Mesenchymal stem cell (in vitro differentiated cells and primary cell): ENCODE data around the gene FEM1B.

Experiments
- DNase-seq: peaks from one replicate; pipeline ENCODE4 v3.0.0-alpha.2; 2013
- H2AFZ ChIP-seq: one replicate; pipeline ENCODE4 v1.6.1; 2013; ENCODE audit warnings: low read depth, mild to moderate bottlenecking, control low read depth, inconsistent platforms, low read length, moderate library complexity
- H2AK5ac ChIP-seq: 2 replicates; pipeline ENCODE4 v1.6.1; 2013; ENCODE audit warnings: low read length, moderate library complexity, mild to moderate bottlenecking, inconsistent platforms; ENCODE audit not compliant: severe bottlenecking
- H2BK120ac ChIP-seq: one replicate; pipeline ENCODE4 v1.6.1; 2013; ENCODE audit warnings: low read depth, mild to moderate bottlenecking, inconsistent platforms, low read length, moderate library complexity
- H2BK12ac ChIP-seq, 2 experiments: one replicate each; pipeline ENCODE4 v1.6.1; 2013; ENCODE audit warnings: inconsistent platforms in 2 of 2, low read length in 2 of 2, mild to moderate bottlenecking in 2 of 2, moderate library complexity in 2 of 2, control low read depth in 1 of 2
- H2BK15ac ChIP-seq: one replicate; pipeline ENCODE4 v1.6.1; 2013; ENCODE audit warnings: mild to moderate bottlenecking, low read depth, inconsistent platforms; ENCODE audit not compliant: poor library complexity, severe bottlenecking
- H2BK5ac ChIP-seq: 2 replicates; pipeline ENCODE4 v1.6.1; 2013; ENCODE audit warnings: low read depth, mild to moderate bottlenecking, low read length, control low read depth, inconsistent platforms; ENCODE audit not compliant: poor library complexity, severe bottlenecking
- H3K14ac ChIP-seq, 2 experiments: one replicate each; pipeline ENCODE4 v1.6.1; 2013; ENCODE audit warnings: inconsistent platforms in 2 of 2, low read length in 2 of 2, control low read depth in 1 of 2, mild to moderate bottlenecking in 1 of 2, moderate library complexity in 1 of 2
- H3K18ac ChIP-seq, 2 experiments: one replicate each; pipeline ENCODE4 v1.6.1; 2013; ENCODE audit warnings: inconsistent platforms in 2 of 2, low read length in 2 of 2, control low read depth in 1 of 2, low read depth in 1 of 2, mild to moderate bottlenecking in 1 of 2
- H3K23ac ChIP-seq, 2 experiments: one replicate each; pipeline ENCODE4 v1.6.1; 2013; ENCODE audit warnings: inconsistent platforms in 2 of 2, low read length in 2 of 2, mild to moderate bottlenecking in 2 of 2, moderate library complexity in 2 of 2, control low read depth in 1 of 2
- H3K27ac ChIP-seq: 2 replicates; pipeline ENCODE4 v1.5.1; 2013; ENCODE audit warnings: mild to moderate bottlenecking, moderate library complexity, low read length, control low read depth, inconsistent platforms; ENCODE audit not compliant: poor library complexity, severe bottlenecking
- H3K27me3 ChIP-seq, 2 experiments: 2 replicates each; pipeline versions ENCODE4 v1.6.1 to v1.7.0; 2013; ENCODE audit warnings: low read length in 2 of 2, mild to moderate bottlenecking in 2 of 2, moderate library complexity in 2 of 2, control low read depth in 1 of 2, inconsistent platforms in 1 of 2; ENCODE audit not compliant: control insufficient read depth in 1 of 2, insufficient read depth in 1 of 2
- H3K36me3 ChIP-seq, 2 experiments: 2 replicates each; pipeline versions ENCODE4 v1.6.1 to v1.7.0; 2013; ENCODE audit warnings: low read length in 2 of 2, control low read depth in 1 of 2, inconsistent platforms in 1 of 2, low read depth in 1 of 2, mild to moderate bottlenecking in 1 of 2; ENCODE audit not compliant: insufficient read depth in 2 of 2, control insufficient read depth in 1 of 2
- H3K4ac ChIP-seq, 2 experiments: one replicate each; pipeline ENCODE4 v1.6.1; 2013; ENCODE audit warnings: inconsistent platforms in 2 of 2, low read length in 2 of 2, mild to moderate bottlenecking in 2 of 2, moderate library complexity in 2 of 2, control low read depth in 1 of 2, low read depth in 1 of 2
- H3K4me1 ChIP-seq: 2 replicates; pipeline ENCODE4 v1.6.1; 2013; ENCODE audit warnings: low read depth, low read length, control low read depth; ENCODE audit not compliant: control insufficient read depth, insufficient read depth
- H3K4me2 ChIP-seq: 2 replicates; pipeline ENCODE4 v1.6.1; 2013; ENCODE audit warnings: low read length, mild to moderate bottlenecking, inconsistent platforms; ENCODE audit not compliant: poor library complexity, severe bottlenecking
- H3K4me3 ChIP-seq, 2 experiments: 2 replicates each; pipeline versions ENCODE4 v1.5.1 to v1.7.0; 2013; ENCODE audit warnings: low read length in 2 of 2, mild to moderate bottlenecking in 2 of 2, control low read depth in 1 of 2, low read depth in 1 of 2; ENCODE audit not compliant: insufficient read depth in 1 of 2
- H3K79me1 ChIP-seq: replicated peaks from 2 replicates; pipeline ENCODE4 v1.6.1; 2013; ENCODE audit warnings: mild to moderate bottlenecking, control low read depth, low read length, inconsistent platforms; ENCODE audit not compliant: poor library complexity, severe bottlenecking
- H3K9ac ChIP-seq: 2 replicates; pipeline ENCODE4 v1.7.0; 2013; ENCODE audit warnings: mild to moderate bottlenecking, low read length, moderate library complexity
- H3K9me3 ChIP-seq: 2 replicates; pipeline ENCODE4 v1.7.0; 2013; ENCODE audit warnings: mild to moderate bottlenecking, low read length; ENCODE audit not compliant: control insufficient read depth
- H4K8ac ChIP-seq: one replicate; pipeline ENCODE4 v1.6.1; 2013; ENCODE audit warnings: inconsistent platforms, mild to moderate bottlenecking, low read length, moderate library complexity
- H4K91ac ChIP-seq: one replicate; pipeline ENCODE4 v1.6.1; 2013; ENCODE audit warnings: mild to moderate bottlenecking, low read length, inconsistent platforms
- WGBS: methylation state at CpG from one replicate; pipeline ENCODE4 v1.1.7; 2013; ENCODE audit warnings: mixed read lengths; 5-methylcytosine and 5-hydroxymethylcytosine counted together

FEM1B gene

DNA sequence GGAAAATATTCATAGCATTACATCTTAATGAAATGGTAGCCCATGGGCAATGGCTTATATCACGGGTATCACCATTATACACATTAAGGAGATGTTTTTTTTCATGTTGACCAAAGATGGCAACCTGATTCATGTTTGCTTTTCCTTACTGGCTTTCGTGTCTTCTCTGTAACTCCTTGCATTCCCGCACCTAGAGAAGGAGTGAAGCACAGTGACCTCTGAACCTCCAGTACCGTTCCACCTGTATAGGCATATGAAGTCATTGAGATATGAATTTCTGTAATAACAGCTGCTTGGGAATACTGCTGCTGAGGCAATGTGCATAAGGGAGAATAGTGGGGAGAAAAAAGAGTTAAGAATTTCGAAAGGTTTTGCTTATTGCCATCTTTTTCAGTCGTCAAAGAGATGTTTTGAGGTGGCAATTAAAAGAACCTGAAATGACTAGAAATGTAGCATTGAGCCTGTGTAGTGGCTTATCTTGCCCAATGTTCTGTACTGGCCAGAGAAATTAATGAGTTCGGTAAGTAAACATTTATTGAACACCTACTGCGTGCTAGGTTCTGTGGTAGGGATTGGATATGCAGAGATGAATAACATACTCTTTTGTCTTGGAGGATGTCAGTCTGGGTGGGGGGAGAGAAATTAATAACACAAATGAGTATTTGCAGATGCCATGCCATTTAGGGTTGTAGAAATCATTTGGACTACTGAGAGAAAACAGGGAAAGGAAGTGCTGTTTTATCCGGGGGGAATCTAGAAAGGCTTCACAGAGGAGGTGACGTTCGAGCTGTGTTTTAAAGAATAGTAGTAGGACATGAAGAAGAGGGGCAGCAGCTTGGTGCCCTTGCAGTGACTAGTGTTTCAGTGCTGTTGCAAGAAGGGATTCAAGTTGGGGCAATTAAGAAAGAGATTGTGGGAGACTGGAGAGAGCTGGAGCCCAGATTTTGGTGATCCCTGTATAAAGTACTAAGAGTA lies 2.5 kb downstream of the FEM1B start:
- DNase-seq = no peak
- Histone ChIP-seq H3K23ac (no peak overlapping the region), H3K27me3 (no peaks in the 10 kb centered on the region), H3K18ac (no peak overlapping the region), H3K4me2 (peak overlapping the region; percentile 70), H2BK5ac (no peak overlapping the region), H2AFZ (no peak overlapping the region), H4K91ac (no peak overlapping the region), H3K36me3 (peaks cover 4 to 22% of the 10 kb centered on the region in 2 experiments), H3K4me3 (peak overlapping the region in 1 of 2 experiments; percentile 98), H2BK15ac (no peak overlapping the region), H3K4ac (no peak overlapping the region), H3K14ac (no peak overlapping the region), H3K9ac (peak overlapping the region; percentile 99), H3K79me1 (peaks cover 8% of the 10 kb centered on the region), H2AK5ac (no peak overlapping the region), H2BK12ac (no peak overlapping the region), H4K8ac (no peak overlapping the region), H3K27ac (no peak overlapping the region), H2BK120ac (no peak overlapping the region), H3K9me3 (no peaks in the 10 kb centered on the region), H3K4me1 (peaks cover 3% of the 10 kb centered on the region)
- WGBS = 58% methylated on average over 11 of the region's 11 CpGs

DNA sequence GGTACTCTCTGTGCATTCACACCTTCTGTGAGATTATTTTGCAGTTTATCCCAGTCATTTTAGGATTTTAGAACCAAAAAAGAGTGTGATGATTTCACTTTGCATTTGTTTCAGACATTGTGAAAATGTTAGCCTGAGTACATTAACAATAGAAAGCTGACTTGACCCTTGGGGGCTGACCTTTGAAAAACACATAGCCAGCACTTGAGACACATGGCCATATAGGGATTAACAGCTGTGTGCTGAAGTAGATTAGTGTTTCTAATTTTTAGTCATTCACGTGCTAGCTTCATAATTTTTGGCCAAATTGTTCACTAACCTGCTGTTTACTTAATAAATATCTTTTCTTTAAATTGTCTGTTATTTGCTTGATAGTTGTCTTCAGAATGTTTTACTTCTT lies 3.5 kb downstream of the FEM1B start:
- no peak overlapping the region for H3K4ac ChIP-seq
- H3K27ac ChIP-seq = no peak overlapping the region
- H3K79me1 ChIP-seq = peaks cover 3% of the 10 kb centered on the region
- no peak overlapping the region for H2BK120ac ChIP-seq
- peaks cover 3% of the 10 kb centered on the region for H3K4me1 ChIP-seq
- no peak for DNase-seq
- no peak overlapping the region for H3K4me2 ChIP-seq
- H3K9ac ChIP-seq = peak overlapping the region; percentile 99
- H2AFZ ChIP-seq = no peak overlapping the region
- no peak overlapping the region for H4K91ac ChIP-seq
- H3K36me3 ChIP-seq = peaks cover 4 to 28% of the 10 kb centered on the region in 2 experiments
- H3K23ac ChIP-seq = no peak overlapping the region
- H3K4me3 ChIP-seq = peak overlapping the region in 1 of 2 experiments; percentile 98
- H3K27me3 ChIP-seq = no peaks in the 10 kb centered on the region
- no peak overlapping the region for H3K14ac ChIP-seq
- no peak overlapping the region for H2BK12ac ChIP-seq
- H3K9me3 ChIP-seq = no peaks in the 10 kb centered on the region
- no CpG with 5 or more reads among the region's 1 CpG for WGBS
- no peak overlapping the region for H4K8ac ChIP-seq
- no peak overlapping the region for H2AK5ac ChIP-seq
- no peak overlapping the region for H3K18ac ChIP-seq
- no peak overlapping the region for H2BK15ac ChIP-seq
- H2BK5ac ChIP-seq = no peak overlapping the region

GRCh38 chr15:68283401-68283800 lies 5.9 kb downstream of the FEM1B start:
- H3K23ac ChIP-seq = no peak overlapping the region
- H2AK5ac ChIP-seq = no peak overlapping the region
- H2BK5ac ChIP-seq = no peak overlapping the region
- 91% methylated on average over 1 of the region's 2 CpGs for WGBS
- no peaks in the 10 kb centered on the region for H3K27me3 ChIP-seq
- H3K36me3 ChIP-seq = peaks cover 4 to 37% of the 10 kb centered on the region in 2 experiments
- H3K14ac ChIP-seq = no peak overlapping the region
- no peak overlapping the region for H3K27ac ChIP-seq
- H3K4me2 ChIP-seq = no peak overlapping the region
- H3K18ac ChIP-seq = no peak overlapping the region
- no peak overlapping the region for H2AFZ ChIP-seq
- peaks cover 9% of the 10 kb centered on the region for H3K4me1 ChIP-seq
- no peak for DNase-seq
- peak overlapping the region; percentile 99 for H3K9ac ChIP-seq
- H2BK15ac ChIP-seq = no peak overlapping the region
- no peak overlapping the region for H3K4me3 ChIP-seq
- no peak overlapping the region for H3K4ac ChIP-seq
- no peak overlapping the region for H4K8ac ChIP-seq
- H2BK12ac ChIP-seq = no peak overlapping the region
- no peak overlapping the region for H4K91ac ChIP-seq
- no peak overlapping the region for H2BK120ac ChIP-seq
- H3K79me1 ChIP-seq = no peaks in the 10 kb centered on the region
- no peaks in the 10 kb centered on the region for H3K9me3 ChIP-seq

DNA sequence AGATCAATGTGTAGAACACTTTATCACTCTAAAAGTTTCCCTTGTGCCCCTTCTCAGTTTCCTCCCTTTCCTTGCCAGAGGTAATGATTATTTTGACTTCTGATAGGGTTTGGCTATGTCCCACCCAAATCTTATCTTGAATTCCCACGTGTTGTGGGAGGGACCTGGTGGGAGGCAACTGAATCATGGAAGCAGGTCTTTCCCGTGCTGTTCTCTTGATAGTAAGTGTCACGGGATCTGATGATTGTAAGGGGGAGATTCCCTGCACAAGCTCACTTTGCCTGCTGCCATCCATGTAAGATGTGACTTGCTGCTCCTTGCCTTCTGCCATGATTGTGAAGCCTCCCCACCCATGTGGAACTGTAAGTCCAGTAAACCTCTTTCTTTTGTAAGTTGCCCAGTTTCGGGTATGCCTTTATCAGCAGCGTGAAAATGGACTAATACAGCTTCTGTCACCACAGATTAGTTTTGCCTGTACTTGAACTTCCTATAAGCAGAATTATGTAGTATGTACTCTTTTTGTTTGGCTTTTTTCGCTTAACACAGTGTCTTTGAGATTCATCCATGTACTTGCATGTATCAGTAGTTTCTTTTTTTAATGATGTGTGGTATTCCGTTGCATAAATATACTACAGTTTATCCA lies 7.2 kb downstream of the FEM1B start:
- Histone ChIP-seq H2AK5ac (no peak overlapping the region), H3K23ac (no peak overlapping the region), H3K4me1 (peaks cover 9% of the 10 kb centered on the region), H3K27me3 (no peaks in the 10 kb centered on the region), H3K9me3 (no peaks in the 10 kb centered on the region), H2BK5ac (no peak overlapping the region), H4K91ac (no peak overlapping the region), H3K4me3 (no peak overlapping the region), H2BK120ac (no peak overlapping the region), H4K8ac (peak overlapping the region; percentile 49), H3K9ac (no peak overlapping the region), H3K4me2 (no peak overlapping the region), H3K14ac (no peak overlapping the region), H3K27ac (no peak overlapping the region), H3K4ac (no peak overlapping the region), H3K18ac (no peak overlapping the region), H2BK15ac (no peak overlapping the region), H3K36me3 (peaks cover 7 to 36% of the 10 kb centered on the region in 2 experiments), H2AFZ (no peak overlapping the region), H2BK12ac (no peak overlapping the region), H3K79me1 (no peaks in the 10 kb centered on the region)
- WGBS = 91% methylated on average over 5 of the region's 7 CpGs
- no peak for DNase-seq
